Measurements from ENCODE around the gene HIC1.

DNA sequence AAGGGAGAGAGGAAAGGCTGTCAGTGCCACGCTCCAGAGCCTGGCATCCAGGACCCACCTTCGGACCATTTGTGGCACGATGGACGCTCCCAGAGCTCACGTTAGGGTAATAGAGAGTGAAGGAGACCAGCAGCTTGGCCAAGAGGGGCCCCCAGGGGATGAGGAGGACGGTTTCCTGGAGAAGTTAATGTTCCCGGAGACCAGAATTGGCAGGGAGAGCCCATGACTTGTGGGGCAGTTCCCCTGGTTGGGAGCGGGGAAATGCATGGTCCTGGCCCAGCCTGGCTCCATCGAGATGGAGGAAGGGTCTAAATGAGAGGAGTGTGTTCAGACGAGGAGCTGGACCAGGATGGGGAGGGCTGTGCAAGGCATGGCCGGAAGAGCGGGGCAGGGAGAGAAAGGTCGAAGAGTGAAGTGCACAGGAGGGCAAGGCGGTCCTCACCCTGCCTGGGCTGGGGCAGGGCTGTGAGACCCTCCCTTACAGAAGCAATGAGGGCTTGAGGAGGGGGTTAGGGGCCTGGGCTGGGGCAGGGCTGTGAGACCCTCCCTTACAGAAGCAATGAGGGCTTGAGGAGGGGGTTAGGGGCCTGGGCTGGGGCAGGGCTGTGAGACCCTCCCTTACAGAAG, 2.9 kb upstream of the HIC1 start:
- TF ChIP-seq POLR2AphosphoS5 (IDR thresholded peaks at IDR 0.05; ENCODE audit: low read depth, low read length), result no peak
- TF ChIP-seq POLR2A (IDR thresholded peaks at IDR 0.05; ENCODE audit: low read depth, low read length), result no peak

Data from GM12892 (cell line).